Cardiac fibroblast (primary cell): ENCODE results near the gene RASGRP3.
A peak's percentile ranks its signal among the peaks of the same experiment; 100 is the strongest.

Experiments used
- DNase-seq, 2 donors: peaks; one replicate each; pipeline versions ENCODE4 v3.0.0 to v3.0.0-alpha.2; 2010; ENCODE audit warnings: low read depth in 2 of 2
- H3K4me3 ChIP-seq, 2 donors: replicated peaks in 1 of 2; 1 replicate in 1 of 2; 2 replicates in 1 of 2; pipeline ENCODE4 v1.5.1; 2011; ENCODE audit warnings: low read depth in 2 of 2, low read length in 2 of 2, mild to moderate bottlenecking in 2 of 2, moderate library complexity in 1 of 2
- TF ChIP-seq, protein P1 (sequence below): IDR thresholded peaks from one replicate; pipeline ENCODE4 v1.5.1; 2011; ENCODE audit warnings: low read depth, mild to moderate bottlenecking, low read length, inconsistent platforms

RASGRP3 gene

GRCh38 chr2:33443274-33443829, 33.1 kb upstream of the RASGRP3 start:
- DNase-seq, result peak; percentile 36 to 52
- TF ChIP-seq, protein P1, sequence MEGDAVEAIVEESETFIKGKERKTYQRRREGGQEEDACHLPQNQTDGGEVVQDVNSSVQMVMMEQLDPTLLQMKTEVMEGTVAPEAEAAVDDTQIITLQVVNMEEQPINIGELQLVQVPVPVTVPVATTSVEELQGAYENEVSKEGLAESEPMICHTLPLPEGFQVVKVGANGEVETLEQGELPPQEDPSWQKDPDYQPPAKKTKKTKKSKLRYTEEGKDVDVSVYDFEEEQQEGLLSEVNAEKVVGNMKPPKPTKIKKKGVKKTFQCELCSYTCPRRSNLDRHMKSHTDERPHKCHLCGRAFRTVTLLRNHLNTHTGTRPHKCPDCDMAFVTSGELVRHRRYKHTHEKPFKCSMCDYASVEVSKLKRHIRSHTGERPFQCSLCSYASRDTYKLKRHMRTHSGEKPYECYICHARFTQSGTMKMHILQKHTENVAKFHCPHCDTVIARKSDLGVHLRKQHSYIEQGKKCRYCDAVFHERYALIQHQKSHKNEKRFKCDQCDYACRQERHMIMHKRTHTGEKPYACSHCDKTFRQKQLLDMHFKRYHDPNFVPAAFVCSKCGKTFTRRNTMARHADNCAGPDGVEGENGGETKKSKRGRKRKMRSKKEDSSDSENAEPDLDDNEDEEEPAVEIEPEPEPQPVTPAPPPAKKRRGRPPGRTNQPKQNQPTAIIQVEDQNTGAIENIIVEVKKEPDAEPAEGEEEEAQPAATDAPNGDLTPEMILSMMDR, result no peak
- H3K4me3 ChIP-seq, result no peak overlapping the region

DNA sequence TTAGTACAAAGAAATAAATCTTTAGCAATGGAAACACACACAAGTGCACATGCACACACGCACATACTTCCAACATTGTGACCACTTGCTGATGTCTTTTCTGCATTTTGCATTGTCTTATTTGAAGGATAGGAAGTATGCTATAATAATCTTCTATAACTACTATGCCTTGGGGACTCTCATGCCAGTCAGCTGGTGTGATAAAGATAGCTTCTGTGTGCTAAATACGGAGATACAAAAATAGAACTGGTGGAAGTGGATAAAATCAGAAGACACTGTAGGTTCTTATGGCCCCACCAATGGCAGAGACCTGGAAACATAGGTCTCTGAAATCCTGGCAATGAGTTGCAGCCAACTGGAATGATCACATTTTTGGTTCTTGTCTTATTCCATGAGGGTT, 31.5 kb upstream of the RASGRP3 start:
- H3K4me3 ChIP-seq, result no peak overlapping the region
- DNase-seq, result no peak
- TF ChIP-seq, protein P1, result no peak

DNA sequence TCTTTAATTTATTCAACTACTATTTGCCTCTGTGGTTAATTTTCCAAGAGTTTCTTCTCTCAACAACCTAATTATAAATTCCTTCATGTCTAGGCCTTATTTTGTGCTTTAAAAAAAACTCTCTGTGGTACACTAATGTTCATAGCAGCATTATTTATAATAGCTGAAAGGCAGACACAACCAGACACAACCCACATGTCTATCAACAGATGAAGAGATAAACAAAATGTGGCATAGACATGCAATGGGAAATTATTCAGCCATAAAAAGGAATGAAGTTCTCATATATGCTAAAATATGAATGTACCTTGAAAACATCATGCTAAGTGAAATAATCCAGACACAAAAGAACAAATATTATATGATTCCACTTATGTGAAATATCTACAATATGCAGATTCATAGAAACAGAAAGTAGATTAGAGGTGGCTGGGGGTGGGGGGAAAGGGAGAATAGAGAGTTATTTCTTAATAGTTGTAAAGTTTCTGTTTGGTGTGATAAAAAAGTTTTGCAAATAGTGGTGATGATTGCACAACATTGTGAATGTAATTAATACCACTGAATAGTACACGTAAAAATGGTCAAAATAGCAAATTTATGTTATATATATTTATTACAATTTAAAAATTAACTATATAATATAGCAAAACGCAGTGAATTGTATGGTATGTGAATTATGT, 28.1 kb upstream of the RASGRP3 start:
- TF ChIP-seq, protein P1, result no peak
- peak in 1 of 2 donors; percentile 15 for DNase-seq
- no peak overlapping the region for H3K4me3 ChIP-seq

- no peak overlapping the region for H3K4me3 ChIP-seq
- TF ChIP-seq, protein P1, result no peak
- DNase-seq, result no peak
Measured at GRCh38 chr2:33451214-33451613, 25.2 kb upstream of the RASGRP3 start.

GRCh38 chr2:33451825-33452224, 24.6 kb upstream of the RASGRP3 start:
- DNase-seq, result no peak
- no peak overlapping the region for H3K4me3 ChIP-seq
- TF ChIP-seq, protein P1, result no peak

GRCh38 chr2:33452545-33452944, 23.9 kb upstream of the RASGRP3 start:
- TF ChIP-seq, protein P1, result no peak
- DNase-seq, result no peak
- no peak overlapping the region for H3K4me3 ChIP-seq
